ENCODE measurements around the gene AAK1. TPM values are rescaled to one million over a fixed set of nuclear protein-coding genes. Genes with fewer than 3 reads are reported as not detected.
"Not testable (repeated sequence)": the region's sequence is repeated elsewhere in the genome, so short reads cannot be mapped to it uniquely, and the experiment has no call there.

Gene AAK1
- total RNA-seq, 4 donors from 2014 or later: 34.8 to 109 (median 70.2) TPM

DNA sequence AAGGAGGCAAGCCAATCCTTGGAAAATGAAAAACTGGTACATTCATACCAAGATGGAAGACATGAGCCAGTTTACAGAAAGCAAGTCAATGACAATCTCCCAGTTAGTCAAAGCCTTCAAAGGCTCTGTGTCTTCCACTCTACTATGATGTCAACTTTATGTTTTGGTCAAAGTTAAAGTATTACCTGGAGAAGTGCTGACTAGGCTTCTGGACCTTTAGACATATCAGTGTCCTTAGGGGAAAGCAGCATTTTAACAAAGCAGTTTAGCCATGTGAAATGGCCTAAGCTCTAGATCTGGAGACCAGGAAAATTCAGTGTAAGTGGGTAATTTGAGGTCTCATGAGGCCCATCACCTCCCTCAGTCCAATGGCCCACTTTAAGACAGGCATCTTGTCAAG is 30.8 kb downstream of the AAK1 start:
- no peaks in the 10 kb centered on the region for H3K27me3 ChIP-seq
- no peaks in the 10 kb centered on the region for H3K9me3 ChIP-seq
- no peaks in the 10 kb centered on the region for H3K36me3 ChIP-seq
- peaks cover 0 to 28% (median 5%) of the 10 kb centered on the region in 4 donors for H3K4me1 ChIP-seq
- intact Hi-C loops (cut with DNase I; ENCODE audit: low total_unique reads): no loop called here
- H3K4me3 ChIP-seq: no peak overlapping the region
- in situ Hi-C loops (cut with MboI; ENCODE audit: low pct_ligation_motif_present in 1 of 4, low pct_unique_long_range_greater_than_20kb in 1 of 4, low sequenced_read_pairs in 3 of 4): no loop called here
- DNase-seq: no peak
- TF ChIP-seq POLR2AphosphoS5 (IDR thresholded peaks at IDR 0.05): no peak
- TF ChIP-seq POLR2A (IDR thresholded peaks at IDR 0.05): no peak
- TF ChIP-seq, protein P1, sequence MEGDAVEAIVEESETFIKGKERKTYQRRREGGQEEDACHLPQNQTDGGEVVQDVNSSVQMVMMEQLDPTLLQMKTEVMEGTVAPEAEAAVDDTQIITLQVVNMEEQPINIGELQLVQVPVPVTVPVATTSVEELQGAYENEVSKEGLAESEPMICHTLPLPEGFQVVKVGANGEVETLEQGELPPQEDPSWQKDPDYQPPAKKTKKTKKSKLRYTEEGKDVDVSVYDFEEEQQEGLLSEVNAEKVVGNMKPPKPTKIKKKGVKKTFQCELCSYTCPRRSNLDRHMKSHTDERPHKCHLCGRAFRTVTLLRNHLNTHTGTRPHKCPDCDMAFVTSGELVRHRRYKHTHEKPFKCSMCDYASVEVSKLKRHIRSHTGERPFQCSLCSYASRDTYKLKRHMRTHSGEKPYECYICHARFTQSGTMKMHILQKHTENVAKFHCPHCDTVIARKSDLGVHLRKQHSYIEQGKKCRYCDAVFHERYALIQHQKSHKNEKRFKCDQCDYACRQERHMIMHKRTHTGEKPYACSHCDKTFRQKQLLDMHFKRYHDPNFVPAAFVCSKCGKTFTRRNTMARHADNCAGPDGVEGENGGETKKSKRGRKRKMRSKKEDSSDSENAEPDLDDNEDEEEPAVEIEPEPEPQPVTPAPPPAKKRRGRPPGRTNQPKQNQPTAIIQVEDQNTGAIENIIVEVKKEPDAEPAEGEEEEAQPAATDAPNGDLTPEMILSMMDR (IDR thresholded peaks at IDR 0.05): no peak
- TF ChIP-seq EP300 (IDR thresholded peaks at IDR 0.05; ENCODE audit: low read depth): no peak
- no peak overlapping the region for H3K27ac ChIP-seq

DNA sequence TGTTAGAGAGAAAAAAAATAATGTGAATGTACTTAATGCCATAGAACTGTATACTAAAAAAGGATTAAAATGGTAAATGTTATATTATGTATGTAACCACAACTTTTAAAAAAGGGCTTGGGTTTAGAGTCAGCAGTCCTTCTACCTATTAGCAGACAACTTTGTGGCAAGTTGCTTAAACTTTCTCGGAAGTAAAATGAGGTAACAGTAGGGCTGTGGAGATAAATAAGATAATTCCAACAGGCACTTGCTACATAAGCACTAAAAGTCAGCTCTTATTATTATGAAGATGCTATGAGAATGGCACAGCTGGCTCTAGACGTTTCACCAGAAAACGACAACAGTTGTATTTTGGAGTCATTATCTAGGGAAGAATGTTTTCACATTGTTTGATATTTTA is 31.3 kb downstream of the AAK1 start:
- WGBS, 2 donors (ENCODE audit: low coverage in 1 of 2): 70 to 94% methylated on average over 3 of the region's 3 CpGs
- intact Hi-C loops (cut with DNase I; ENCODE audit: low total_unique reads): no loop called here
- H3K36me3 ChIP-seq: no peaks in the 10 kb centered on the region
- no peaks in the 10 kb centered on the region for H3K27me3 ChIP-seq
- in situ Hi-C loops (cut with MboI; ENCODE audit: low pct_ligation_motif_present in 1 of 4, low pct_unique_long_range_greater_than_20kb in 1 of 4, low sequenced_read_pairs in 3 of 4): no loop called here
- H3K27ac ChIP-seq: no peak overlapping the region
- no peak overlapping the region for H3K4me3 ChIP-seq
- H3K4me1 ChIP-seq: peaks cover 0 to 25% (median 5%) of the 10 kb centered on the region in 4 donors
- no peak for TF ChIP-seq EP300 (IDR thresholded peaks at IDR 0.05; ENCODE audit: low read depth)
- TF ChIP-seq, protein P1 (IDR thresholded peaks at IDR 0.05): no peak
- TF ChIP-seq POLR2A (IDR thresholded peaks at IDR 0.05): no peak
- TF ChIP-seq POLR2AphosphoS5 (IDR thresholded peaks at IDR 0.05): no peak
- DNase-seq: no peak
- H3K9me3 ChIP-seq: no peaks in the 10 kb centered on the region

DNA sequence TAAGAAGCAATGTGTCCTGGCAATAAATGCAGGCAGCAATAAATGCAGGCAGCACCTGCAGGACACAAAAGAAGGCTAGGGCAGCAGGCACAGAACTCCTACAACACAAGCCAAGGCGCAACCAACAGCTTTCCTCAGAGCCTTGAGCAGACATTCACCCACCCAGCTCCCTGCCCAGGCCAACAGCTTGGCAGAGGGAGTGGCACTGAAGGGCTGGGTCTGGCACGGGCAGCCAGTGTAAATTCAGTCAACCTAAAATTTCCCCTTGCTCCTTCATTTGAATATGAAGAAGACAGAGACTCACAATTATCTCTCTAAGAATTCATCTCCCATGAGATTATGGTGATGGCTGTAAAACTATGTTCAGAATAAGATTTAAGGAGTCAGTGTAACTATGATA is 35.4 kb downstream of the AAK1 start:
- in situ Hi-C loops (cut with MboI; ENCODE audit: low pct_ligation_motif_present in 1 of 4, low pct_unique_long_range_greater_than_20kb in 1 of 4, low sequenced_read_pairs in 3 of 4) (no loop called here), intact Hi-C loops (cut with DNase I; ENCODE audit: low total_unique reads) (no loop called here)
- peaks cover 0 to 12% (median 3%) of the 10 kb centered on the region in 4 donors for H3K4me1 ChIP-seq
- 60% methylated on average over 2 of the region's 2 CpGs; no CpG with 5 or more reads in 1 of the 2 donors for WGBS, 2 donors (ENCODE audit: low coverage in 1 of 2)
- H3K27ac ChIP-seq: no peak overlapping the region
- H3K4me3 ChIP-seq: no peak overlapping the region
- no peak for DNase-seq
- H3K27me3 ChIP-seq: no peaks in the 10 kb centered on the region
- no peaks in the 10 kb centered on the region for H3K9me3 ChIP-seq
- TF ChIP-seq POLR2AphosphoS5 (IDR thresholded peaks at IDR 0.05) (no peak), EP300 (IDR thresholded peaks at IDR 0.05; ENCODE audit: low read depth) (no peak), POLR2A (IDR thresholded peaks at IDR 0.05) (no peak)
- TF ChIP-seq, protein P1 (IDR thresholded peaks at IDR 0.05): no peak
- H3K36me3 ChIP-seq: no peaks in the 10 kb centered on the region

DNA sequence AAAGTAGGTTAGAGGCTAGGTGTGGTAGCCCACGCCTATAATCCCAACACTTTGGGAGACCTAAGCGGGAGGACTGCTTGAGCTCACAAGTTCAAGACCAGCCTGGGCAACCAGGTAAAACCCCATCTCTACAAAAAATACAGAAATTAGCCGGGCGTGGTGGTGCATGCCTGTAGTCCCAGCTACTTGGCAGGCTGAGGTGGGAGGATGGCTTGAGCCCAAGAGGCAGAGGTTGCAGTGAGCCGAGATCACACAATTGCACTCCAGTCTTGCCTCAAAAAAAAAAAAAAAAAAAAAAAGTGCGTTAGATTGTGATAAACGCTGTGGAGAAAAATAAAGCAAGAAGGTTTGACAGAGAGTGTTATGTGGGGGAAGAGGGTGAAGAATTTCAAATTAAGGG is 36.8 kb downstream of the AAK1 start:
- H3K27ac ChIP-seq; H3K27me3 ChIP-seq; DNase-seq; in situ Hi-C loops (cut with MboI; ENCODE audit: low pct_ligation_motif_present in 1 of 4, low pct_unique_long_range_greater_than_20kb in 1 of 4, low sequenced_read_pairs in 3 of 4); H3K36me3 ChIP-seq; intact Hi-C loops (cut with DNase I; ENCODE audit: low total_unique reads); H3K9me3 ChIP-seq; H3K4me3 ChIP-seq: not testable (repeated sequence)
- H3K4me1 ChIP-seq: peaks cover 0 to 12% (median 3%) of the 10 kb centered on the region in 4 donors
- WGBS, 2 donors (ENCODE audit: low coverage in 1 of 2): 97 to 100% methylated on average over 3 to 7 of the region's 7 CpGs

DNA sequence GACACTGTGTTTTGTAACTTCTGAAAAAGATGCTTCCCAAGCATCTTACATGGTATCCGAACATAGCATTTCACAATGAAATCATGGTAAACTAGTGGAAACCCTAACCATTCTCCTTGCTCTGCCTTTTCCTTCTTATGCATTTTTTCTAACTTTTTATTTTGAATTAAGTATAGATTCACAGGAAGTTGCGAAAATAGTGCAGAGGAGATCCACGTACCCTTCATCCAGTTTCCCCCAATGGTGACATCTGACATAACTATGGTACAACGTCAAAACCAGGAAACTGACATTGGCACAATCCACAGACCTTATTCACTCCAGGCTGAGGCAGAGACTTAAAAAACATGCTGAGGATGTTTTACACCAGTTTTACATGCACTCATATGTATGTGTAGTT is 38.3 kb downstream of the AAK1 start:
- Histone ChIP-seq H3K27me3 (no peaks in the 10 kb centered on the region), H3K4me3 (no peak overlapping the region)
- 87 to 91% methylated on average over 4 of the region's 4 CpGs for WGBS, 2 donors (ENCODE audit: low coverage in 1 of 2)

More for the DNA sequence above, 38.3 kb downstream of the AAK1 start:
- intact Hi-C loops (cut with DNase I; ENCODE audit: low total_unique reads): no loop called here
- no peaks in the 10 kb centered on the region for H3K9me3 ChIP-seq
- H3K4me1 ChIP-seq: peaks cover 0 to 12% (median 3%) of the 10 kb centered on the region in 4 donors
- no peak for TF ChIP-seq POLR2A (IDR thresholded peaks at IDR 0.05)
- TF ChIP-seq, protein P1 (IDR thresholded peaks at IDR 0.05): no peak
- TF ChIP-seq POLR2AphosphoS5 (IDR thresholded peaks at IDR 0.05): no peak
- TF ChIP-seq EP300 (IDR thresholded peaks at IDR 0.05; ENCODE audit: low read depth): no peak
- DNase-seq: no peak
- no peak overlapping the region for H3K27ac ChIP-seq
- in situ Hi-C loops (cut with MboI; ENCODE audit: low pct_ligation_motif_present in 1 of 4, low pct_unique_long_range_greater_than_20kb in 1 of 4, low sequenced_read_pairs in 3 of 4): no loop called here
- H3K36me3 ChIP-seq: no peaks in the 10 kb centered on the region
